Testis (tissue), 3 donors: ENCODE results near the gene DDC. TPM values are rescaled to one million over a fixed set of nuclear protein-coding genes. Genes with fewer than 3 reads are reported as not detected.

Source experiments
- DNase-seq: peaks from one replicate; pipeline ENCODE4 v3.0.0-alpha.2; 2019
- H3K27ac ChIP-seq, 2 donors: fragments of 200-600 bp; sonication (generic); one replicate each; pipeline ENCODE4 v1.5.1; 2019
- H3K27me3 ChIP-seq: fragments of 200-600 bp; sonication (generic); one replicate; pipeline ENCODE4 v1.5.1; 2019
- H3K36me3 ChIP-seq: fragments of 200-600 bp; sonication (generic); one replicate; pipeline ENCODE4 v1.5.1; 2017; ENCODE audit warnings: low read depth; ENCODE audit errors: missing control alignments
- H3K4me1 ChIP-seq: fragments of 200-600 bp; sonication (generic); one replicate; pipeline ENCODE4 v1.5.1; 2019
- H3K4me3 ChIP-seq, 2 donors: fragments of 200-600 bp; sonication (generic); one replicate each; pipeline ENCODE4 v1.5.1; 2017 to 2019
- H3K9me3 ChIP-seq: fragments of 200-600 bp; sonication (generic); one replicate; pipeline ENCODE4 v1.5.1; 2017
- CTCF ChIP-seq, 3 experiments: fragments of 450-650 bp in 2 of 3; fragments of 200-600 bp in 1 of 3; sonication (generic) in 1 of 3; IDR thresholded peaks; one replicate each; pipeline ENCODE4 v1.5.1; 2016 to 2019; ENCODE audit warnings: antibody characterized with exemption in 3 of 3, mild to moderate bottlenecking in 2 of 3, moderate library complexity in 1 of 3
- POLR2A ChIP-seq: fragments of 450-650 bp; IDR thresholded peaks from one replicate; pipeline ENCODE4 v1.6.1; 2017; ENCODE audit warnings: antibody characterized with exemption, mild to moderate bottlenecking, moderate library complexity
- WGBS, 2 donors: methylation state at CpG; one replicate each; pipeline ENCODE4 v1.1.5; 2018; 5-methylcytosine and 5-hydroxymethylcytosine counted together
- intact Hi-C: fragments of 100-400 bp; cut with DNase I; formaldehyde crosslinking; loops from one replicate; pipeline ENCODE4 v1.15.1; 2023; ENCODE audit warnings: low total_unique reads
- polyA plus RNA-seq: library from polyadenylated mRNA; stranded (reverse); fragments of 350-450 nt; fragmentation: Illumina TruSeq; extraction: RNeasy Lipid Tissue Mini Kit (QIAGEN cat#74804); gene quantifications from one replicate; pipeline ENCODE4 v1.2.3, GENCODE V29; 2014; ENCODE audit warnings: low read depth, low replicate concordance; ENCODE audit not compliant: insufficient read depth
- total RNA-seq, 2 donors: library from RNA; depleted of rRNA; stranded (reverse); fragments of >200 nt; gene quantifications; one replicate each; pipeline ENCODE4 v1.2.3, GENCODE V29; 2016

DDC gene
- total and polyA plus RNA-seq, 3 donors from 2014 or later = 1.2 to 4.1 (median 3.3) TPM

DNA sequence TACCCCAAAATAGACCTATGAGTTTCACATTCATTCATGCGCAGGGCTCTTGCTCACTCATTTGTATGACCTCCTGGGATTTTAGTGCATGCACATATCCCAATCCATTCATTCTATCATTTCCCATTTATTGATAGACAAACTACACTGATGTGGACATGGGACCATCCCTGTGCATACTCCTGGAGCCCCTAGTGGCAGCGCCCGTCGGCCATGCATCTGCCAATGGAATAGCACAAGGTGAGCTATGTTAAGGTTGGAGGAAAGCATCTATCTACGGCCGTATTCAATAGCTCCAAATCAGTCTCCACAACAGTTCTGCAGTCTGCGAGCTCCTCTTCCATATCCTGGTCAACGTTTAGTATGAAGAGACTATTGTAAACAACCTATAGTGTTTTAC lies 83.3 kb downstream of the DDC start:
- Histone ChIP-seq H3K27ac (no peak overlapping the region), H3K4me3 (no peak overlapping the region), H3K27me3 (no peaks in the 10 kb centered on the region), H3K36me3 (no peaks in the 10 kb centered on the region), H3K4me1 (no peaks in the 10 kb centered on the region), H3K9me3 (no peaks in the 10 kb centered on the region)
- WGBS, 2 donors = 90 to 91% methylated on average over 8 of the region's 8 CpGs
- DNase-seq = no peak
- no peak for TF ChIP-seq POLR2A
- TF ChIP-seq CTCF (IDR thresholded peaks at IDR 0.05) = no peak
- intact Hi-C loops = no loop called here

GRCh38 chr7:50480797-50481196 lies 84.4 kb downstream of the DDC start:
- H3K4me1 ChIP-seq = no peaks in the 10 kb centered on the region
- 41 to 54% methylated on average over 4 of the region's 4 CpGs for WGBS, 2 donors
- H3K9me3 ChIP-seq = no peaks in the 10 kb centered on the region
- no peak for DNase-seq
- intact Hi-C loops = no loop called here
- H3K27ac ChIP-seq = no peak overlapping the region
- TF ChIP-seq CTCF (IDR thresholded peaks at IDR 0.05) (no peak), POLR2A (no peak)
- H3K27me3 ChIP-seq = no peaks in the 10 kb centered on the region
- H3K4me3 ChIP-seq = no peak overlapping the region
- H3K36me3 ChIP-seq = no peaks in the 10 kb centered on the region

DNA sequence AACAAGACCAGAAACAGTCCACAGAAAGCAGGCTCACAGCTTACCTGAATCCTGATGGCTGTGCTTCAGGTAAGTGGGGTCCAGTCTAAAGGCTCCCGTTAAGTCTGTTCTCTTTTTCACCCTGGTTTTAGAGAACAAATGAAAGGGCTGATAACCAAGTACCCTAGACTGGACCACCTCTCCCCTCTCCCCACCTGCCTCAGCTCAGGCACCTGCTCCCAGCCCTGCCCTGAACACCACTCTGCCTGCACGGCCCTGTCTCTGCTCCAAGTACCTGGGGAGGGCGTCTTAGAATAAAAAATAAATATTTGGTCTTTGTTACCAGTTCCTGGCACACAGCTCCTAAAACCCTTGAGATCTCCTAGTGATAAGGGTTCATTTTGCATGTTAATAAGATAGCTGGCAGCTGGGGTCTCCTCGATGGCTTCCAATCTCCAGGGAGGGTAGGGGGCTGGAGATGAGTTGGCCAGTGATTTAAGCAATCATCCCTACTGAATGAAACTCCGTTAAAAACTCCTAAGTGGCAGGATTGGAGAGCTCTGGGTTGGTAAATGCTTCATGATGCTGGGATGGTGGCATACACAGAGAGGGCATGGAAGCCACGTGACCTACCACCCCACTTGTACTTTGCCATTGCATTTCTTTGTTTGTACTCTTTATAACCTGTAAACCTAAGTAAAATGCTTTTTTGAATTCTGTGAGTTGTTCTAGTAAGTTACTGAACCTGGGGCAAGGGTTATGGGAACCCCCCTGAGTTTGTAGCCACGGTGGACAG lies 85.3 kb downstream of the DDC start:
- H3K4me3 ChIP-seq = no peak overlapping the region
- no peak for DNase-seq
- no peaks in the 10 kb centered on the region for H3K9me3 ChIP-seq
- H3K27me3 ChIP-seq = no peaks in the 10 kb centered on the region
- H3K36me3 ChIP-seq = no peaks in the 10 kb centered on the region
- H3K27ac ChIP-seq = no peak overlapping the region
- no peak for TF ChIP-seq POLR2A
- TF ChIP-seq CTCF (IDR thresholded peaks at IDR 0.05) = no peak
- WGBS, 2 donors = 91 to 93% methylated on average over 7 of the region's 7 CpGs
- no peaks in the 10 kb centered on the region for H3K4me1 ChIP-seq
- intact Hi-C loops = no loop called here

GRCh38 chr7:50477640-50478039 lies 87.6 kb downstream of the DDC start:
- no peak for TF ChIP-seq POLR2A
- no peak for TF ChIP-seq CTCF (IDR thresholded peaks at IDR 0.05)
- H3K36me3 ChIP-seq = no peaks in the 10 kb centered on the region
- H3K27ac ChIP-seq = no peak overlapping the region
- H3K4me3 ChIP-seq = no peak overlapping the region
- DNase-seq = no peak
- no peaks in the 10 kb centered on the region for H3K27me3 ChIP-seq
- H3K9me3 ChIP-seq = no peaks in the 10 kb centered on the region
- no peaks in the 10 kb centered on the region for H3K4me1 ChIP-seq
- WGBS, 2 donors = 73 to 88% methylated on average over 6 of the region's 6 CpGs
- intact Hi-C loops = no loop called here
